ENCODE data around the gene EHD2. TPM values are rescaled to one million over a fixed set of nuclear protein-coding genes. Genes with fewer than 3 reads are reported as not detected.

EHD2 gene
- polyA plus RNA-seq, 1 donor from 2014 or later, result not detected

- Histone ChIP-seq H3K36me3 (ENCODE audit: insufficient read depth, low read length) (no peaks in the 10 kb centered on the region), H3K9me3 (ENCODE audit: low read length) (no peaks in the 10 kb centered on the region), H3K27ac (ENCODE audit: low read length) (no peak overlapping the region), H3K79me2 (replicated peaks; ENCODE audit: insufficient read depth, low read length) (no peaks in the 10 kb centered on the region), H2AFZ (ENCODE audit: low read depth, low read length) (no peak overlapping the region), H4K20me1 (ENCODE audit: insufficient read depth) (no peaks in the 10 kb centered on the region), H3K9me2 (ENCODE audit: insufficient read depth, low read length) (no peaks in the 10 kb centered on the region), H3K9ac (ENCODE audit: low read length) (no peak overlapping the region), H3F3A (ENCODE audit: insufficient read depth, low read length, poor library complexity, severe bottlenecking) (no peaks in the 10 kb centered on the region), H3K27me3 (ENCODE audit: insufficient read depth, low read depth, low read length) (no peaks in the 10 kb centered on the region), H3K4me3 (ENCODE audit: low read length) (no peak overlapping the region), H3K4me2 (ENCODE audit: low read length) (no peak overlapping the region)
- TF ChIP-seq RAD21 (conservative IDR thresholded peaks at IDR 0.05) (no peak), EP300 (conservative IDR thresholded peaks at IDR 0.05; ENCODE audit: poor library complexity, severe bottlenecking) (no peak), MXI1 (conservative IDR thresholded peaks at IDR 0.05; ENCODE audit: poor library complexity, severe bottlenecking) (no peak), POLR2AphosphoS5 (IDR thresholded peaks at IDR 0.05) (no peak), REST (IDR thresholded peaks at IDR 0.05; ENCODE audit: borderline replicate concordance) (no peak), TAF1 (IDR thresholded peaks at IDR 0.05; ENCODE audit: low read depth) (no peak), EZH2 (IDR thresholded peaks at IDR 0.05; ENCODE audit: borderline replicate concordance, insufficient read depth, low read length, poor library complexity, severe bottlenecking) (no peak)
- TF ChIP-seq, protein P1, sequence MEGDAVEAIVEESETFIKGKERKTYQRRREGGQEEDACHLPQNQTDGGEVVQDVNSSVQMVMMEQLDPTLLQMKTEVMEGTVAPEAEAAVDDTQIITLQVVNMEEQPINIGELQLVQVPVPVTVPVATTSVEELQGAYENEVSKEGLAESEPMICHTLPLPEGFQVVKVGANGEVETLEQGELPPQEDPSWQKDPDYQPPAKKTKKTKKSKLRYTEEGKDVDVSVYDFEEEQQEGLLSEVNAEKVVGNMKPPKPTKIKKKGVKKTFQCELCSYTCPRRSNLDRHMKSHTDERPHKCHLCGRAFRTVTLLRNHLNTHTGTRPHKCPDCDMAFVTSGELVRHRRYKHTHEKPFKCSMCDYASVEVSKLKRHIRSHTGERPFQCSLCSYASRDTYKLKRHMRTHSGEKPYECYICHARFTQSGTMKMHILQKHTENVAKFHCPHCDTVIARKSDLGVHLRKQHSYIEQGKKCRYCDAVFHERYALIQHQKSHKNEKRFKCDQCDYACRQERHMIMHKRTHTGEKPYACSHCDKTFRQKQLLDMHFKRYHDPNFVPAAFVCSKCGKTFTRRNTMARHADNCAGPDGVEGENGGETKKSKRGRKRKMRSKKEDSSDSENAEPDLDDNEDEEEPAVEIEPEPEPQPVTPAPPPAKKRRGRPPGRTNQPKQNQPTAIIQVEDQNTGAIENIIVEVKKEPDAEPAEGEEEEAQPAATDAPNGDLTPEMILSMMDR (IDR thresholded peaks at IDR 0.05; ENCODE audit: poor library complexity, severe bottlenecking), result no peak
Measured at GRCh38 chr19:47755065-47755761, 42.0 kb downstream of the EHD2 start.

- no peaks in the 10 kb centered on the region for H3K36me3 ChIP-seq (ENCODE audit: insufficient read depth, low read length)
Measured at GRCh38 chr19:47755762-47756626, 42.8 kb downstream of the EHD2 start.

More at GRCh38 chr19:47755762-47756626, 42.8 kb downstream of the EHD2 start:
- Histone ChIP-seq H3K9ac (ENCODE audit: low read length) (no peak overlapping the region), H3K27me3 (ENCODE audit: insufficient read depth, low read depth, low read length) (no peaks in the 10 kb centered on the region), H4K20me1 (ENCODE audit: insufficient read depth) (no peaks in the 10 kb centered on the region), H3K9me2 (ENCODE audit: insufficient read depth, low read length) (no peaks in the 10 kb centered on the region), H2AFZ (ENCODE audit: low read depth, low read length) (no peak overlapping the region), H3K79me2 (replicated peaks; ENCODE audit: insufficient read depth, low read length) (no peaks in the 10 kb centered on the region), H3K9me3 (ENCODE audit: low read length) (no peaks in the 10 kb centered on the region), H3K4me3 (ENCODE audit: low read length) (no peak overlapping the region), H3K4me2 (ENCODE audit: low read length) (no peak overlapping the region), H3F3A (ENCODE audit: insufficient read depth, low read length, poor library complexity, severe bottlenecking) (no peaks in the 10 kb centered on the region), H3K27ac (ENCODE audit: low read length) (no peak overlapping the region)
- TF ChIP-seq TAF1 (IDR thresholded peaks at IDR 0.05; ENCODE audit: low read depth) (no peak), SMC3 (conservative IDR thresholded peaks at IDR 0.05; ENCODE audit: poor library complexity) (no peak), MXI1 (conservative IDR thresholded peaks at IDR 0.05; ENCODE audit: poor library complexity, severe bottlenecking) (no peak), EP300 (conservative IDR thresholded peaks at IDR 0.05; ENCODE audit: poor library complexity, severe bottlenecking) (no peak), POLR2AphosphoS5 (IDR thresholded peaks at IDR 0.05) (no peak), RAD21 (conservative IDR thresholded peaks at IDR 0.05) (no peak), REST (IDR thresholded peaks at IDR 0.05; ENCODE audit: borderline replicate concordance) (no peak), EZH2 (IDR thresholded peaks at IDR 0.05; ENCODE audit: borderline replicate concordance, insufficient read depth, low read length, poor library complexity, severe bottlenecking) (no peak)
- TF ChIP-seq, protein P1 (IDR thresholded peaks at IDR 0.05; ENCODE audit: poor library complexity, severe bottlenecking), result no peak

Measured in neural cell (in vitro differentiated cells).